Central memory CD4-positive, alpha-beta T cell (primary cell): ENCODE data around the gene USP28.
"Not testable (repeated sequence)": the region's sequence is repeated elsewhere in the genome, so short reads cannot be mapped to it uniquely, and the experiment has no call there.

Experiments
- DNase-seq: peaks from one replicate; pipeline ENCODE4 v3.0.0; 2022

USP28 gene

GRCh38 chr11:113764527-113765219 lies 110.7 kb downstream of the USP28 start:
- no peak for DNase-seq

GRCh38 chr11:113763040-113763439 lies 112.3 kb downstream of the USP28 start:
- not testable (repeated sequence) for DNase-seq

- no peak for DNase-seq
These were observed 115.1 kb downstream of the USP28 start for GRCh38 chr11:113760241-113760640.

- no peak for DNase-seq
These were observed 122.4 kb downstream of the USP28 start for GRCh38 chr11:113752932-113753331.
